Psoas muscle (tissue), 8 donors: Measurements from ENCODE around the gene TRAK1. TPM values are rescaled to one million over a fixed set of nuclear protein-coding genes. Genes with fewer than 3 reads are reported as not detected.

Experiments used
- ATAC-seq, 4 donors: fragments of 200-7000 bp; cut with Tn5 transposase; one replicate each; pipeline ENCODE4 v1.9.1; 2020; ENCODE audit warnings: moderate library complexity in 3 of 4, mild to moderate bottlenecking in 2 of 4
- DNase-seq, 2 donors: peaks; one replicate each; pipeline ENCODE4 v3.0.0-alpha.2; 2020
- H3K27ac ChIP-seq: fragments of 200-600 bp; one replicate; pipeline ENCODE4 v1.8.0; 2022
- H3K27me3 ChIP-seq, 3 donors: fragments of 200-600 bp in 1 of 3; one replicate each; pipeline versions ENCODE4 v1.6.1 to v1.8.0; 2013 to 2022; ENCODE audit warnings: low read length in 2 of 3, mild to moderate bottlenecking in 2 of 3, moderate library complexity in 1 of 3; ENCODE audit not compliant: insufficient read depth in 3 of 3
- H3K36me3 ChIP-seq, 2 donors: fragments of 200-600 bp in 1 of 2; one replicate each; pipeline versions ENCODE4 v1.6.1 to v1.8.0; 2013 to 2022; ENCODE audit warnings: low read depth in 1 of 2, mild to moderate bottlenecking in 1 of 2, moderate library complexity in 1 of 2; ENCODE audit not compliant: insufficient read depth in 1 of 2
- H3K4me1 ChIP-seq: fragments of 200-600 bp; one replicate; pipeline ENCODE4 v1.8.0; 2022
- H3K4me3 ChIP-seq: fragments of 200-600 bp; one replicate; pipeline ENCODE4 v1.8.0; 2022; ENCODE audit warnings: mild to moderate bottlenecking
- H3K9me3 ChIP-seq: fragments of 200-600 bp; one replicate; pipeline ENCODE4 v1.8.0; 2022
- WGBS, 3 donors: extraction: QIAGEN DNeasy Blood & Tissue Kit; methylation state at CpG; one replicate each; pipeline versions ENCODE4 v1.1.6 to v1.1.7; 2013; 5-methylcytosine and 5-hydroxymethylcytosine counted together
- intact Hi-C, 2 donors: fragments of 100-400 bp; cut with DNase I; formaldehyde crosslinking; loops; one replicate each; pipeline versions ENCODE4 v1.11.0 to v1.14.2; 2022
- polyA plus RNA-seq, 3 donors: library from polyadenylated mRNA; stranded (reverse); fragments of 200-250 nt; gene quantifications; one replicate each; pipeline ENCODE4 v1.2.3, GENCODE V29; 2013
- total RNA-seq, 4 donors: library from RNA; stranded (reverse); fragmentation: NEBNext Ultra II Directional in 2 of 4; extraction: Animal tissue kit (Norgen Biotek cat#: 25700) in 2 of 4; gene quantifications; one replicate each; pipeline versions ENCODE4 v1.2.1 to v1.2.4, GENCODE V29; 2021 to 2023
- TF ChIP-seq, protein P1 (sequence below): fragments of 200-600 bp; IDR thresholded peaks from one replicate; pipeline ENCODE4 v1.8.0; 2022; ENCODE audit warnings: antibody characterized with exemption
- donor health status: healthy with polysubstance abuse.
- donor health status: DM: no; HTN: no; CAD: no; lungs with moderate emphysema.
- donor health status: Bipolar disorder and iron deficiency.
- donor health status: healthy.
- donor health status: DM: yes; HTN: yes; CAD: no.
- donor health status: DM: no; HTN: no; CAD: no.
- donor health status: DM: no; HTN: no; CAD: no.
- donor health status: DM: yes; HTN: yes; CAD: no.

The TRAK1 gene
- total and polyA plus RNA-seq, 7 donors, result 30.8 to 128 (median 94.8) TPM

DNA sequence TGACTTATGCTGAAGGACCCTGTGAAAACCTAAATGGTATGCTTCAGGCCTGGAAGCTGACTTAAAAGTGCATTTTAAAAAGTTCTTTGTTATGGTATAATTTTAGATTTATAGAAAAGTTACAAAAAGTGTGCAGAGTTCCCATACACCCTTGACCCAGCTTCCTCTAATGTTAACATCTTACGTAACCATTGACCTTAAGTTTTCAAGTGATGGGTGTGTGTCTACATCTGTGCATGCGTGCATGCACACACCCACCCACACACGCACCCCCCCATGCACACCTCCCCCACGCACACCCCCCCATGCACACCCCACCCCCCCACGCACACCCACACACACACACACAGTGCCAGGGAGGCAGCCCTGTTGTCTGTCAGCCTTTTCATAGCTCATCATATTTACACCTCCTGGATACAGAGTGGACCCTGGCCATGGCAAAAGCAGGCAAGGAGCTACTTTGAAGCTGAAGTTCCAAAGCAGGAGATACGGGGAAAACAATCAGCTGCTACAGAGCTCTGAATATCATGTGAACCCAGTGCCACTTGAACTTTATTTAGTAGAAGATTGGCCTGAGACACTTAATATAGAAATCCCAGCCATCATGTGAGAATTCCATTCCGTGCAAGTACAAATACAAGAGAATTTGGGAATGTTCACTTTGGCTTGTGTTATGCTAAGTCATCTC, 30.0 kb upstream of the TRAK1 start:
- peak overlapping the region; percentile 41 for H3K4me3 ChIP-seq
- H3K9me3 ChIP-seq, result no peaks in the 10 kb centered on the region
- 7 to 10% (median 8%) methylated on average over 7 of the region's 7 CpGs for WGBS, 3 donors
- no peaks in the 10 kb centered on the region for H3K27me3 ChIP-seq
- peak overlapping the region; percentile 94 for H3K27ac ChIP-seq
- DNase-seq (no peak), ATAC-seq (peak; percentile 29 to 48 (median 38))
- H3K36me3 ChIP-seq, result no peaks in the 10 kb centered on the region
- TF ChIP-seq, protein P1, sequence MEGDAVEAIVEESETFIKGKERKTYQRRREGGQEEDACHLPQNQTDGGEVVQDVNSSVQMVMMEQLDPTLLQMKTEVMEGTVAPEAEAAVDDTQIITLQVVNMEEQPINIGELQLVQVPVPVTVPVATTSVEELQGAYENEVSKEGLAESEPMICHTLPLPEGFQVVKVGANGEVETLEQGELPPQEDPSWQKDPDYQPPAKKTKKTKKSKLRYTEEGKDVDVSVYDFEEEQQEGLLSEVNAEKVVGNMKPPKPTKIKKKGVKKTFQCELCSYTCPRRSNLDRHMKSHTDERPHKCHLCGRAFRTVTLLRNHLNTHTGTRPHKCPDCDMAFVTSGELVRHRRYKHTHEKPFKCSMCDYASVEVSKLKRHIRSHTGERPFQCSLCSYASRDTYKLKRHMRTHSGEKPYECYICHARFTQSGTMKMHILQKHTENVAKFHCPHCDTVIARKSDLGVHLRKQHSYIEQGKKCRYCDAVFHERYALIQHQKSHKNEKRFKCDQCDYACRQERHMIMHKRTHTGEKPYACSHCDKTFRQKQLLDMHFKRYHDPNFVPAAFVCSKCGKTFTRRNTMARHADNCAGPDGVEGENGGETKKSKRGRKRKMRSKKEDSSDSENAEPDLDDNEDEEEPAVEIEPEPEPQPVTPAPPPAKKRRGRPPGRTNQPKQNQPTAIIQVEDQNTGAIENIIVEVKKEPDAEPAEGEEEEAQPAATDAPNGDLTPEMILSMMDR, result no peak
- intact Hi-C loops, result loop anchor here in 1 of 2 donors (5.0 kb wide), 1 partner anchor 39 kb away; no protein-coding TSS in a partner anchor
- peaks cover 48% of the 10 kb centered on the region for H3K4me1 ChIP-seq

DNA sequence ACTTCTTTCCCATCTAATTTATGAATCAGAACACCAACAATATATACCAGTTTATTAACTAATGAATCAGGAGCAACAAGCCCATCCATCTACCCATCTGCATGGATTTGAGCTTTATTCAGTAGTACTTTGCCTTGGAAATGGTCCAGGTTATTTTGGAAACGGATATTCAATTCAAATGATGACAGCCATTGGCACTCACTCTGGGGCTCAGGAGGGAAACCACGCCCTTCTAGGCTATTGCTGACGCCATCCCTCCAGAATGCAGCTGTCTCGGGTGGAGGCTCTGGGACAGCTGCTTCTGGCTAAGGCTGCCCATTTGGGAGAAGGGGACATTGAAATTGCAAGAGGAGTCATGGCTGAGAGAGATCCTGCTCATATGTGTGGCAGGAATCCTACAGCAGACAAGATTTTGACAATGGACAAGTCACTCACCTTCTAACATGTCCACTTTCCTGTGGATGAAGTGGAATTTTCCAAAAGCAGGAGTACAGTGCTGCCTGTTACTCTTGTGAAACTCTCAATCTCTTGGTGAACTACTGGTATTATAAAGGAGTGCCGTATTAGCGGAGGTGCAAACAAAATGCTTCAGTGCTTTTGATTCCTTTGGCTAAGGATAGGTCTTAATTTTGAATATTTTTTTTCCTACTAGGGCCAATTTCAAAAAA, 29.3 kb upstream of the TRAK1 start:
- H3K9me3 ChIP-seq, result no peaks in the 10 kb centered on the region
- TF ChIP-seq, protein P1, result no peak
- peaks cover 48% of the 10 kb centered on the region for H3K4me1 ChIP-seq
- intact Hi-C loops, result loop anchor here in 1 of 2 donors (5.0 kb wide), 1 partner anchor 40 kb away; no protein-coding TSS in a partner anchor
- DNase-seq (peak; percentile 85 to 92), ATAC-seq (peak; percentile 95 to 97 (median 96))
- no peaks in the 10 kb centered on the region for H3K27me3 ChIP-seq
- H3K4me3 ChIP-seq, result peak overlapping the region; percentile 48
- no peaks in the 10 kb centered on the region for H3K36me3 ChIP-seq
- WGBS, 3 donors, result 4 to 7% (median 4%) methylated on average over 6 of the region's 6 CpGs
- H3K27ac ChIP-seq, result peak overlapping the region; percentile 94

DNA sequence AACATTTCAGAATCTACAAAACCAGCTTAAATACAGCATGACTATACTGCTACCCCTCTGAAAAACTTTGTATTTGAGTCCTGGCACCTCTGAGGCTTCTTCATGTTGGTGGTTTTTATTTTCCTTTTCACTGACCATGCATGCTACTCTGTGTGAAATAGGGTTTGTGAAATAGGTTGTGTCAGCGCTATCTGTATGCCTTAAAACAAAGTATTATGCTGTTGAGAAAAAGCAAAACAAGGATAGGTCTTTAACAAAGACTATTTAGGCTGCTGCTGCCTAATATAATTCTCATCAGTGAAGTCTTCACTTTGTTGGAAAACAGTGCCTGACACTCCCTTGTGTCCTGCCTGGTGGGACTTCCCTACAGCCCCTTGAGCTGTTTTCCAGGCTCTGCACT, 28.7 kb upstream of the TRAK1 start:
- ATAC-seq (peak in 1 of 4 donors; percentile 13), DNase-seq (no peak)
- Histone ChIP-seq H3K27me3 (no peaks in the 10 kb centered on the region), H3K36me3 (no peaks in the 10 kb centered on the region), H3K27ac (peak overlapping the region; percentile 94), H3K4me3 (peak overlapping the region; percentile 48), H3K9me3 (no peaks in the 10 kb centered on the region), H3K4me1 (peaks cover 48% of the 10 kb centered on the region)
- TF ChIP-seq, protein P1, result no peak
- WGBS, 3 donors, result 97 to 98% (median 97%) methylated on average over 1 of the region's 1 CpG
- intact Hi-C loops, result loop anchor here in 1 of 2 donors (5.0 kb wide), 1 partner anchor 40 kb away; no protein-coding TSS in a partner anchor

DNA sequence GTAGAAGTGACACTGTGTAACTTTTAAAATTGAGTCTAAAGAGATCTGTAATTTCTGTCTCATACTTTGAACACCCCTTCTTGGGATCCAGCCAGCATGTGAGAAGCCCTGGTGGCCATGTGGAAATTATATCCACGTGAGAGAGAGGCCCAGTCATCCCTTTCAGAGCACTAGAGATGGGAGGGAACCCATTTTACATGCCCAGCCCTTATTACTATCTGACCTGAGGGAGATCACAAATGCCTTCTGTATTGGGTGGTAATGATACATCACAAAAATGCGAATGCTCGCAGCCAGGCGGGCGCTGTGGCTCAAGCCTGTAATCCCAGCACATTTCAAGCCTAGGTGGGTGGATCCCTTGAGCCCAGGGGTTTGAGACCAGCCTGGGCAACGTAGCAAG, 27.3 kb upstream of the TRAK1 start:
- no peaks in the 10 kb centered on the region for H3K9me3 ChIP-seq
- H3K4me1 ChIP-seq, result peaks cover 53% of the 10 kb centered on the region
- H3K36me3 ChIP-seq, result no peaks in the 10 kb centered on the region
- WGBS, 3 donors, result 46 to 65% (median 52%) methylated on average over 6 of the region's 6 CpGs
- no peak for DNase-seq
- H3K27me3 ChIP-seq, result no peaks in the 10 kb centered on the region
- intact Hi-C loops, result loop anchor here in 1 of 2 donors (5.0 kb wide), 1 partner anchor 42 kb away; no protein-coding TSS in a partner anchor
- peak overlapping the region; percentile 94 for H3K27ac ChIP-seq
- no peak overlapping the region for H3K4me3 ChIP-seq
- ATAC-seq, result no peak
- TF ChIP-seq, protein P1, result no peak
